ENCODE results near the gene SLC1A4.
"Not testable (repeated sequence)": the region's sequence is repeated elsewhere in the genome, so short reads cannot be mapped to it uniquely, and the experiment has no call there.

Gene SLC1A4

GRCh38 chr2:64963719-64964118 is 25.5 kb upstream of the SLC1A4 start:
- no peak for DNase-seq (ENCODE audit: low read depth in 2 of 2)

GRCh38 chr2:64966017-64966416 is 23.2 kb upstream of the SLC1A4 start:
- no peak for DNase-seq (ENCODE audit: low read depth in 2 of 2)

DNA sequence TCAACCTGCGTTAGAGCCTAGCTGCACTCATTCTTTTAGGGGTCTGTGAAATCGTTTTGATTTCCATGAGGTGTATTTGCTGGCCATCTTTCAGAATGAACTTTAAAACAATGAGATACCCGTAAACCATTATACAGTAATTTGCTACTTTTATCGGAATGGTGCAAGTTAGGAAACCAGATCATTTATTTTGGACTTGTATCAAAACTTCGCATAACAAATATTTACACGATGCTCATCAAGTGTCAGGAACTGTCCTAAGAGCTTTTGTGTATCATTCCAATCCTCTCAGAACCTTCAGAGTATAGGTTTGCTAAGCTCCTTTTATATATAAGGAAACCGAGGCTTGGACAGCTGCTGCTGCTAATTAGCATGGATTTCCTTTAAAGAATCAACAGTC is 22.4 kb upstream of the SLC1A4 start:
- no peak for DNase-seq (ENCODE audit: low read depth in 2 of 2)

DNA sequence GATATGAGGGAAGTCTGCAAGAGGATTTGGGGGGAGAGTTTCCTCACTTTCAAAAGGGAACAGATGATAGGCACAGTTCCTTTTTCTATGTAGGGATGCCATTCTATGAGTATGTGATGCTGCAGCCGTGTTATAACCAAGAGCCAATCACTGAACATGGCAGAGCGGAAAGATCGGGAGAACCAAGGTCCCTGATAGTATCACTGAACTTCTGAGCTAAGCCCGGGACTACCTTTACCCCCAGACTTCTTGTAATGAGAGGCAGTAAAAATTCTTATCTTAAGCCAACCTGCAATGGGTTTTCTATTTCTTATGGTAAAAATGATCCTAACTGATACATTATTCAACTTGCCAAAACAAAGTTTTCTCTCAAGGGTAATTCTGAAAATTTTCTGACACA is 21.6 kb upstream of the SLC1A4 start:
- no peak for DNase-seq (ENCODE audit: low read depth in 2 of 2)

- not testable (repeated sequence) for DNase-seq (ENCODE audit: low read depth in 2 of 2)
Measured at GRCh38 chr2:64969086-64969485, 20.1 kb upstream of the SLC1A4 start.

- no peak for DNase-seq (ENCODE audit: low read depth in 2 of 2)
Measured at GRCh38 chr2:64970495-64970894, 18.7 kb upstream of the SLC1A4 start.

GRCh38 chr2:64972426-64972825 is 16.8 kb upstream of the SLC1A4 start:
- DNase-seq (ENCODE audit: low read depth in 2 of 2), result no peak

DNA sequence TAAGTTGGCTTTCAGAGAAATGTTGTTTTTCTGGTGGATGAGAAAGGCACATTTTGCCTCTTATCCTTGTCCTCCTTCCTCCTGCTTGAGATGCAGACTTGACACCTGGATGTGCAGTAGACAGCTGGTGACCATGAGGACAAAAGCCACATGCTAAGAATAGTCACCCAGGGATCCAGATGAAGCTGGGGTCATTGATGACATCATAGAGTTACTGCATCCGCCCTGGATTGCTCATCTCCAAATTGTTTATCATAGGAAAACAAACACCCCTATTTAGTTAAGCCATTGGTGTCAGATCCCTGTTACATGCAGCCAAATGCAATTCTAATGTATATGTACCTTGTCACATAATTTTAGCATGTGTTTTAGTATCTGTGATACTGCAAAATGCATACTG is 16.3 kb upstream of the SLC1A4 start:
- no peak for DNase-seq (ENCODE audit: low read depth in 2 of 2)

- DNase-seq (ENCODE audit: low read depth in 2 of 2), result no peak
Measured at GRCh38 chr2:64975232-64975821, 13.9 kb upstream of the SLC1A4 start.

DNA sequence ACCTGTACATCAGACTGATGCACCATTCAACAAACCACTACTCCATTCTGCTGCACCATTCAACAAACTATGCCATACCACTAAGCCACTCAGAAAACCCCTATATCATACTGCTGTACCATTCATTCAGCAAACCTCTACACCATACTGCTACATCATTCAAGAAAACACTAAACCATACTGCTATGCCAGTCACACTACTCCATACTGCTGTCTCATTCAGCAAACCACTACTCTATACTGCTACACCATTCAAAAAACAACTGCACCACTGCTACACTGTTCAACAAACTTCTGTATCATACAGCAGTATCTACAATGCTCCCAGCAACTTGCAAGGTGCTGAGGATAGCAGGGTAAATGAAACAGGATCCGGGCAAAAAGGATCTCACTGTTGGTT is 12.9 kb upstream of the SLC1A4 start:
- no peak for DNase-seq (ENCODE audit: low read depth in 2 of 2)

DNA sequence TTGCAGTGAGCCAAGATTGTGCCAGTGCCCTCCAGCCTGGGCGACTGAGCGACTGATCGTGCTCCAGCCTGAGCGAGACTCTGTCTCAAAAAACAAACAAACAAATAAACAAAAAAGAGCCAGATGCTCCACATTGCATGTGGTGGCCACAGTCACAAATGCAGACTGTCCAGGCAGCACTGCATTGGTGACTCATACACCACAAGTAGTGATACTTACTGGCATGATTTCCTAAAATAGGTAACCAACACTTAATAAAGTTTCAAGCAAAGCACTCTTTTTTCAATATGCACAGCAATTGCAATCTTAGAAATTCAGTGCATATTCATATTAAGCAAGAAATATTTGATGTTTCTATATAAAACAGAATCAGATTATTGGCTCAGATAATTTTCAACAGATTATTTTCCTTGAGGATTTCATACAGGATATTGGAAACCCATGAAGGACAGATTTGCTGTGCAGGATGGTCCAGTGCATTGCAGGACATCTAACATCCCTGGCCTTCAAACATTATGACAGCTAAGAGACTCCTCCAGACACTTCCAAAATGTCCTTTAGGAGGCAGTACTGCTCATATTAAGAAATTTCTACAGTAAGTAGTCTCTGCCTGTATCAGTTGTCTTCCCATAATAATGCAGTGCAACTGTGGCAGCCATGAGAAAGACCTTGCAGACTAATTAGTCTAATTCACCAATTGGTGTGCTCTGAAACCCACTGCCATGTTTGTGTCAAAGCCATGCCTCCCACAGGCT is 10.5 kb upstream of the SLC1A4 start:
- DNase-seq (ENCODE audit: low read depth in 2 of 2), result no peak

GRCh38 chr2:64979744-64980143 is 9.5 kb upstream of the SLC1A4 start:
- DNase-seq (ENCODE audit: low read depth in 2 of 2), result no peak

GRCh38 chr2:64980183-64980582 is 9.0 kb upstream of the SLC1A4 start:
- DNase-seq (ENCODE audit: low read depth in 2 of 2), result no peak

DNA sequence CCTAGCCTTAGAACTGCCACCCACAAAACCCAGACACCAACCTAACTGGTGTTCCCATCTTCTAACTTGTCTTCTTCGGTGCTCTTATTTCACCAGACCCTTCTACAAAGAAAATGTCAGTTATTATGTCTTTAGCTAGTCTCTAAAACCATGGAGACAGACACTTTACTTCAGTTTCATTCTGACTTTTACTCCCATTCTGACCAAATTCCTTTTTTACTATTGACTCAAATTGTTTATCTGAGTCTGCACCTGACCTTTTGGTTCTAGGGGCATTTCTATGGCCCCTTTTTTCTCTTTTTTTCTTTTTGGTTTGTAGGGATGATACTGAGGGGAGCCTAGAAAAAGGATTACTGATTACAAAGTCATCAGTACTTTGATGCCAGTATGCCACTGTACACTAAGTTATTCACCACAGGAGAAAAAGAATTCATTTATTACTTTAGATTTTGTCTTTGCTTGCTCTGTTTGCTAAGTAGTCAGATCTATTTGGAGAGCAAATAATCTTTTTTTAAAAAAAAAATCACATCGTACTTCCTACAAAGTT is 6.8 kb upstream of the SLC1A4 start:
- DNase-seq (ENCODE audit: low read depth in 2 of 2), result no peak

DNA sequence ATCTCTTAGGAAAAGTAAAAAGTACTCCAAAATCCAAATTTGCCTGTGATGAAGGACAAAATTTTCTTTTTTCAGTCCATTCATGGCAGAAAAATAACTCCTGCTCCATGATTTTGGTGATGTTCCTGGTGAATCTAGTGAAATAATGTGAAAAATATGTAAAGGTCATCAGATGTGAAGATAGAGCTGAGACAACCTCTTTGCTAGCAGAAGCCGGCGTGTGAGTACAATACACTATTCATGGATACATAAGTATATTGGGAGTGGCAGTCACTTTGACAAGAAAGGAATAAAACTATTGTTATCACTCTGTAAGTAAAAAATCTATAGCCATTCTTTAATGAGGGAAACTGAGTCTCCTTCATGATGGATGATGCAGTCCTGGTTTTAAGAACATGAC is 6.3 kb upstream of the SLC1A4 start:
- no peak for DNase-seq (ENCODE audit: low read depth in 2 of 2)

DNA sequence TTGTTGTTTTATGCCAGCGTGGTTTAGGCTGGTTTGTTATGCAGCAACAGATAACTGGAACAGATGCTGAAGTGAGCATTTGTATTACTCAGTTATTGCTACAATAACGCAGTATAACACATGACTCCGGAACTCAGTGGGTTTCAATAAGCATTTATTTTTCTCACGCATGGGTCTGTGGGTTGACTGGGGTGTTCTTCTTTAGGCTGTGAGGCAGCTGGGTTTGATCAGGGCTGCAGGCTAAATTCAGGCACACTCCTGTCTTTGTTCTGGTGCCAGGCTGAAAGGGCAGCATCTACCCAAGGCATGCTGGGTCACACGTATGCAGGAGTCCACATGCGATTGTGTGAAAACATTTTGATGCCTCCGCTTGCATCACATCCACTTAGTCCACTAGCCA is 3.8 kb upstream of the SLC1A4 start:
- no peak for DNase-seq (ENCODE audit: low read depth in 2 of 2)

DNA sequence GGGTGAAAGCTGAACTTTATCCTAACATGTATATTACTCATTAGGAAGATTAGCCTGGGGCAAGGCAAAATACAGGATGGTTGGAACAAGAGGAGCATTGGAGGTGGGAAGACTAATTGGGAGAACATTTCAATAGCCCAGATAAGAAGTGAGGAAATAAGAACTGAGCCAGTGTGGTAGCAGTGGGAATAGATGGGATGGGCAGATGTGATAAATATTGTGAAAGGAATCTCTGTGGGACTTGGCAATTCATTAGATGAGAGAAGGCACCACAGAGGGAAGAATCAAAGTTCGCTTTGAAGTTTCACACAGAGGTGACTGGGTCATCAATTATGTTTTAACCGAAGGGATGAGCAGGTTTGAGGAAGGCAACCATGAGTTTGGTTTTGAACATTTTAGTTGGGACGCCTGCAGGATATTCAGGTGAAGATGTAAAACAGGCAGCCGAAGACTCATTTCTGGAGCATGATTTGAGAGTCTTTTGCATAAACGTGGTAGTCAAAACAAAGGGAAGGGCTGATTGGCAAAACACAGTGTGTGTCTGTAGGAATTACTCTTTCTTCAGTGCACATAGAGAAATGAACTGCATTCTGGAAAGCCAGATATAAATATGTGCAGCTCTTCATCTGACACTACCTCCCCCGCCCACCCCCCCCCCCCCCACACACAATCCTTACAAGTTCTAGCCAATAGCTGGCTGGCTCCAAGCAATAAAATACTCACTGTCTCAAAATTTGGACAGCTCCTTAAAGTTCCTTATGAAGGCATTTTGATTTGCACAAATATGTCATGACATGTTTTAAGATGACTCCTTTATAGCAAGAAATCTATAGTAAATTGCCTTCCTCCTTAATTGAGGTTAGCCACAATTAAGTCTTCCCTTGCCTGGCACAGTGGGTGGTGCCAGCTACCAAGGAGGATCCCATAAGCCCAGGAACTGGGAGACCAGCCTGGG is 1.9 kb upstream of the SLC1A4 start:
- DNase-seq (ENCODE audit: low read depth in 2 of 2), result no peak

DNA sequence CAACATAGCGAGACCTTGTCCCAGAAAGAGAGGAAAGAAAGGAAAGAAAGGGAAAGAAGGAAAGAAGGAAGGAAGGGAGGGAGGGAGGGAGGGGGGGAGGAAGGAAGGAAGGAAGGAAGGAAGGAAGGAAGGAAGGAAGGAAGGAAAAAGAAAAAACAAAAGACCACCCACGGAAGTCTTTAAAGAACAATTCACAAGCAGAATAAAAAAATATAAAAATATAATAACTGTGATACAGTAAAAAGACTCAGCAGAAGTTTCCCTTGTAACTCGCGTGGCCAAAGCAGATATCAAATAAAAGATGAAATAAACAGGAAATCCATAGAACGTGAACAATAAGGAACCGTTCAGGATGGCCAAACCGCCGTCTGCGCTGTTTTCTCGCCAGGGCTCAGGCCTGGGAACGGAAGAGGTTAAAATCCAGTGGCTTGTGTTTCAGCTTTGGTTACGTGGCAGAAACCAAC is 1.2 kb upstream of the SLC1A4 start:
- DNase-seq (ENCODE audit: low read depth in 2 of 2), result no peak

- DNase-seq (ENCODE audit: low read depth in 2 of 2), result peak; percentile 4 to 14
Measured at GRCh38 chr2:64988420-64989125, 626 bp upstream of the SLC1A4 start.

GRCh38 chr2:64989982-64990614 is 899 bp downstream of the SLC1A4 start:
- no peak for DNase-seq (ENCODE audit: low read depth in 2 of 2)

DNA sequence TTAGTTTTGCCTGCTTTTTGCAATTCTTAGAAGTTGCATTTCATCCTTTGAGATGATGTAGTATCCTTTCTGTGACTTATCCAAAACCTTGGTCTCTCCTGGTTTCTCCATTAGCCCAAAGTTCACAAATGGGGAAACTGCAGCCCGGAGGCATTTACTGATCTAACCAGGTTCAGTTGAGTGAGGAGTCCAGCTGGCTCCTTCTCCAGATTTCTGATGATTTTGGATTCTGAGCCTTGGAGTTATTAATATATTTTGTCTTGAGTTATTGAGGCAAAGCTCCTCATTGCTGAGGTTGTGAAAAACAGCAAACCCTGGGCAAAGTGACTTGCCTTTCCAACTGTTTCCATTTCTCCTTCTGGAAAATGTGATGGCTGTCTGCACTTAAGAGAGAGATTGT is 1.7 kb downstream of the SLC1A4 start:
- DNase-seq (ENCODE audit: low read depth in 2 of 2), result no peak

Data from stimulated activated CD8-positive, alpha-beta memory T cell treated with anti-CD3 and anti-CD28 coated beads, Interleukin-2, amount 100 ng/mL, for 1 hour (primary cell).